ENCODE results near the gene SLC25A47.
"Not testable (repeated sequence)": the region's sequence is repeated elsewhere in the genome, so short reads cannot be mapped to it uniquely, and the experiment has no call there.

Gene SLC25A47

DNA sequence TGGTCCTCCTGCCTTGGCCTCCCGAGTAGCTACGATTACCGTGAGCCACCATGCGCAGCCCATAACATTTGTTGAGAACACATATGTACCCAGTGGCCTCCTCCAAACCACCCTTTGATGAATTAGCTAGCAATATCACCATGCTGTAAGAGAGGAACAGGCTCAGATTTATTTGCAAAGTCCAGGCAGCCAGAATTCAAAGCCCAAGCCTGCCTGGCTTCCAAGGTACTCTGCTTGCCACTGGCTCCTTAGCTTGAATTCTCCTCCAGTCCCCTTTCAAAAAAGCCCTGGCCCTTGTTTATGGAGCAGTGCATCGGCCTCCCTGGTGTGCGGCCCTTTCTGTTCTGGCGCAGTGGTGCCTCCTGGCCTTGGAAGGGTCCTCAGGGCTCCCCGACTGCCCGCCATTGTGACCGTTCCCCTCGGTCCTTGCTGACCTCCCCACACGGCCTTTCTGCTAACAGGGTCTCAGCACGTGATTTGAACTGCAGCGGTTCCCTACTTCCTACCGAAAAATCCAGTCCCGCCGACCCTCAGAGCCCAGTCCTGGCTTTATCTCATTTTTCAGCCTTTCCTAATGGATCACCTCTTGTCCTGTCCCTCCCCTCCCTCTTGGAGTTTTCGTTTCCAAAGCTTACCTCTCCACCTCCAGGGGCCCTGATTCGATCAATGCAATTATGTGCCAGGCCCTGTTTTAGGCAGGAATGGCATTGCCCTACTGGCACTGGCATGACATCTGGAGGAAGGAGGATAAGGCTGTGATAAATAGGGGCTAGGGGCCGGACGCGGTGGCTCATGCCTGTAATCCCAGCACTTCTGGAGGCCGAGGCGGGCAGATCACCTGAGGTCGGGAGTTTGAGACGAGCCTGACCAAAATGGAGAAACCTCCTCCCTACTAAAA lies 38.9 kb upstream of the SLC25A47 start:
- Histone ChIP-seq H3K27ac (ENCODE audit: low read depth, low read length) (peak overlapping the region; percentile 78), H3K4me1 (ENCODE audit: control insufficient read depth, insufficient read depth, low read length) (peaks cover 12% of the 10 kb centered on the region), H3K27me3 (ENCODE audit: control insufficient read depth, insufficient read depth, low read length) (no peaks in the 10 kb centered on the region), H3K9me3 (ENCODE audit: control insufficient read depth, insufficient read depth, low read length) (no peaks in the 10 kb centered on the region), H3K4me3 (ENCODE audit: low read depth, low read length) (no peak overlapping the region; the same call in 1 of the 2 replicates), H3K9ac (ENCODE audit: low read depth, low read length) (0 out of 2 replicates have a peak overlapping the region, but pooled peaks have one; percentile 11), H3K36me3 (ENCODE audit: control insufficient read depth, insufficient read depth, low read length) (peaks cover 12% of the 10 kb centered on the region; the same call in 1 of the 2 replicates)

DNA sequence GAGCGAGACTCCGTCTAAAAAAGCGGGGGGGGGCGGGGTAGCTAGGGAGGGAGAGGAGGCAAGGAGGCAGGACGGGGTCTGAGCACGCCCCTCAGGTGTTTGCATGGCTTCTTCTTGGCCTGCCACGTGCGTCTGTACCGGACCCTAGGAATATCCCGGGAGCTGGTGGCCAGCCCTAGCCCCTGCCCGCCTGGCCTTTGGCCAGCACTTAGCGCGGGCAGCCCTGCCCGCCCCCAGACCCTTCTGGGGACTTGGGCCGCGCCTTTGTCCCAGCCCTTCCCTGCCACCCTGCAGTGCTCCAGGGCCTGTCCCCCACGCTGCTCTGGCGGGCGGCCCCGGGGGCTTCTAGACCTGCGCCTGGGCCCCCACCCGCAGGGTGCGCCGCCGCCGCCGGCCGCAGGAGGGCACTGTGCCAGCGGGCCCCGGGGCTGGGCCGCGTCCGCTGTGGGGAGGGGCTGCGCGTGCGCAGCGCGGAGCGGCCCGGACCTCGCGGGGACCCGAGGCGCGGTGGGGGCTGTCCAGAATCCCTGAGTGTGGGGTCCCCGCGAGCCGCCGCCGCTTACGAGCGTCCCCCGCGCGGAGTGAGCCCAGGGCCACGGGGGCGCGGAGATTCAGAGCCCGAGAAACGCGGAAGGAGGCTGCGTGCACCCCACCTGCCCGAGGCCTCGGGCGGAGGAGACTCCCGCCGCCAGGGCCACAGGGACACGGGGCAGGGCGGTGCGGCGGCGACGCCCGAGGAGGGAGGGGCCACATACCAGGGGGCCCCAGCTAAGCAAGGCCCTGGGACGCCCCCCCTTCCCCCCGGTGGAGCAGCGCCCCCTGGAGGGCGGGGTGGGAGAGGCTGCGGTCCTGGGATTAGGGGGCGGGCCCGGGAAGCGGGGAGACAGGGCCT lies 37.9 kb upstream of the SLC25A47 start:
- peak overlapping the region; percentile 78 for H3K4me3 ChIP-seq (ENCODE audit: low read depth, low read length)
- H3K27me3 ChIP-seq (ENCODE audit: control insufficient read depth, insufficient read depth, low read length), result no peaks in the 10 kb centered on the region
- peak overlapping the region; percentile 93 for H3K9ac ChIP-seq (ENCODE audit: low read depth, low read length)
- peak overlapping the region; percentile 78 for H3K27ac ChIP-seq (ENCODE audit: low read depth, low read length)
- peaks cover 14% of the 10 kb centered on the region; the same call in 1 of the 2 replicates for H3K36me3 ChIP-seq (ENCODE audit: control insufficient read depth, insufficient read depth, low read length)
- peaks cover 11% of the 10 kb centered on the region for H3K4me1 ChIP-seq (ENCODE audit: control insufficient read depth, insufficient read depth, low read length)
- no peaks in the 10 kb centered on the region for H3K9me3 ChIP-seq (ENCODE audit: control insufficient read depth, insufficient read depth, low read length)

DNA sequence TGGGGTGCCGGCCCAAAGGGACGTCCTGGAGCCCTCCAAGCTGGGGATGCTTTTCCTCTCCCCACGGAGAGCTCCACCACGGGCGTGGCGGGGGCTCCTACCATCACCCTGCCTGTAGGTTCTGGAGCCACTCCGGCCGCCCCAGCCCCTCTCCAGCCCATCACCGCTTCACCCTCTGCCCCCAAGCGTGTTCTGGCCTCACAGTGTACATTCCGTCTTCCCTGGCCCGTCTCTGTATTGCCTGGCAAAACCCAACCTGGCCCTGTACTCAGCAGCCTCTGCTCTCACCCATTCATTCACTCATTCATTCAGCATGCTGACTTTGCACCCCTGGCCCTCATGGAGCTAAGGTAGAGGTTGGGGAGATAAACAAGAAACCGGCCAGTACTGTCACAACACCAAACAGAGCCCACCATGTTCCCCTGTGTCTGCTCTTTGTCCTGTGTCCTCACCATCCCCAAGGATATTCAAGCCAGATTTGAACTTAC lies 37.2 kb upstream of the SLC25A47 start:
- Histone ChIP-seq H3K27ac (ENCODE audit: low read depth, low read length) (no peak overlapping the region), H3K4me1 (ENCODE audit: control insufficient read depth, insufficient read depth, low read length) (peaks cover 7% of the 10 kb centered on the region; the same call in 1 of the 2 replicates), H3K27me3 (ENCODE audit: control insufficient read depth, insufficient read depth, low read length) (no peaks in the 10 kb centered on the region), H3K4me3 (ENCODE audit: low read depth, low read length) (peak overlapping the region; percentile 78; the same call in 1 of the 2 replicates), H3K9ac (ENCODE audit: low read depth, low read length) (no peak overlapping the region), H3K9me3 (ENCODE audit: control insufficient read depth, insufficient read depth, low read length) (no peaks in the 10 kb centered on the region), H3K36me3 (ENCODE audit: control insufficient read depth, insufficient read depth, low read length) (peaks cover 17% of the 10 kb centered on the region; the same call in 1 of the 2 replicates)

DNA sequence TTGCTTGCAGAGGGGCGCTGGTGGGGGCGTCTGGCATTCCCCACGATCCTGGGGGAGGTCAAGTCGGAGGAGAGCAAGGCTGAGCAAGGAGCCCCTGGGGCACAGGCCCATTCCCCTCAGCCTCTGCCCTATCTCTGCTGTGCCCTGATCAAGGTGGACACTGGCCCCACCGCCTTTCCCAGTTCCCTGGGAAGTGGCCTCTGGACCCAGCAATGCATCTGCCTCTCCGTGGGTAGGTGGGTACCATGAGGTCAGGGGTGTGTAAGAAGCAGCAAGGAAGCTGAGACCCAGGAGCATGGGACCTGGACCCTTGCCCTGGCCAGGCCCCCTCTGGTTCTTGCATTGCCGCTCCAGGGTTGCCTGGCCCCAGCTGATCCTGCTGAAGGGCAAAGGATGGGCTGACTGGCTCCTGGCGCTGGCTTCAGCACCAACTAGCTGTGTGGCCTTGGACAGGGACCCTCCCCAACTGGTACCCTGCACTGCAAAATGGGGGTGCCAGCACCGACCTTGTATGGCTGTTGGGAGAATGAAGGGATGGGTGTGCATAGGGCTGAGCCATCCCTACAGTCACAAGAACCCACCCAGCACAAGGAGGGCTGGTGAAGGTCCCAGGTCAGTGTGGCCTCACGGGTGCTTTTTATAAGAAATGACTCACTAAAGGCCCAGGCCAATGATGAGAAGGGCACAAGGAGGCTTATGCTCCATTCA lies 36.5 kb upstream of the SLC25A47 start:
- Histone ChIP-seq H3K36me3 (ENCODE audit: control insufficient read depth, insufficient read depth, low read length) (peaks cover 19% of the 10 kb centered on the region), H3K4me1 (ENCODE audit: control insufficient read depth, insufficient read depth, low read length) (peaks cover 7% of the 10 kb centered on the region; the same call in 1 of the 2 replicates), H3K9ac (ENCODE audit: low read depth, low read length) (no peak overlapping the region), H3K9me3 (ENCODE audit: control insufficient read depth, insufficient read depth, low read length) (no peaks in the 10 kb centered on the region), H3K27ac (ENCODE audit: low read depth, low read length) (no peak overlapping the region), H3K27me3 (ENCODE audit: control insufficient read depth, insufficient read depth, low read length) (no peaks in the 10 kb centered on the region), H3K4me3 (ENCODE audit: low read depth, low read length) (no peak overlapping the region)

DNA sequence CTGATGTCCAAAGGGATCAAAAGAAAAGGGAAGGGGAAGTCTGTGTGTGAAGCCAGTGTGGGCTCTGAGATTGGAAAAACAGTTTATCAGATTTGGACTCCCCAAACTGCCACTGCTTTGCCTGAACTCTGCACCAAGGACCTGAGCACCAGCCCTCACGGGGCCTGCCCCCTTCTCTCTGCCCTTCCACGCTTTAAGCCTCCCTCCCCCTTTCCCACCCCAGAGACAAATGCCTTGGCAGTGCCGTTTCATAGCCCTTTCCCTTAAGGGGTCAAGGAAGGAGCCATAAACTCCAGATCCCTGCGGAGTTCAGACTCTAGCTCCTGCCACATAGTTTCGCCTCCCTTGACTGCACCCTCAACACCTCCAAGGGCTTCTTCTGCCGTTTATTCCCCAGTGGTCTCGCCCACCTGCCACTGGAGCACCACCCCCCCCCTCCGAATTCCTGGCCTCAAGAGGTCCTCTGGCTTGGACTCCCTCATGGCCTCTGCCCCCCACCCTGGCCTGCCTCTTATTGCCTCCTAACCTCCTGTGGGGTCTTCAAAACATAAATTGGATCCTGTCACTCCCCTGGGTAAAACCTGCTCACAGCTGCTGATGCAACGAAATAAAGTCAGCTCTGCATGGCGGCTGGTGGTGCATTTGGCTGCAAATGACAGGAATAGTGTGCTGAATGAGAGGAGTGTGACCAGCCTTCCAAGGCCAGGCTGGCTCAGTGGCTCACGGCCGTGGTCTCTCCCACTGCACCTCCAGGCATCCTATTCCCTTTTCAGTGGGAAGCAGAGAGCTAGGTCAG lies 35.7 kb upstream of the SLC25A47 start:
- Histone ChIP-seq H3K27me3 (ENCODE audit: control insufficient read depth, insufficient read depth, low read length) (no peaks in the 10 kb centered on the region), H3K4me3 (ENCODE audit: low read depth, low read length) (no peak overlapping the region), H3K9me3 (ENCODE audit: control insufficient read depth, insufficient read depth, low read length) (no peaks in the 10 kb centered on the region), H3K36me3 (ENCODE audit: control insufficient read depth, insufficient read depth, low read length) (peaks cover 24% of the 10 kb centered on the region), H3K9ac (ENCODE audit: low read depth, low read length) (no peak overlapping the region), H3K4me1 (ENCODE audit: control insufficient read depth, insufficient read depth, low read length) (peaks cover 7% of the 10 kb centered on the region; the same call in 1 of the 2 replicates), H3K27ac (ENCODE audit: low read depth, low read length) (no peak overlapping the region)

DNA sequence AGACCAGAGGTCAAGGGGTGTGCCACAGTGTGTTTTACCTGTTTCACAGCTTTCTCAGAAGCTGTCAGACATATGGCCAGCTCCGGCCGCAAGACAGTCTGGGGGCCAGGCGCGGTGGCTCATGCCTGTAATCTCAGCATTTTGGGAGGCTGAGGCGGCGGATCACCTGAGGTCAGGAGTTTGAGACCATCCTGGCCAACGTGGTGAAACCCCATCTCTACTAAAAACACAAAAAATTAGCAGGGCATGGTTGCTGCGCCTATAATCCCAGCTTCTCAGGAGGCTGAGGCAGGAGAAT lies 35.2 kb upstream of the SLC25A47 start:
- not testable (repeated sequence) for H3K9ac ChIP-seq (ENCODE audit: low read depth, low read length); H3K27me3 ChIP-seq (ENCODE audit: control insufficient read depth, insufficient read depth, low read length); H3K4me1 ChIP-seq (ENCODE audit: control insufficient read depth, insufficient read depth, low read length); H3K4me3 ChIP-seq (ENCODE audit: low read depth, low read length); H3K27ac ChIP-seq (ENCODE audit: low read depth, low read length); H3K9me3 ChIP-seq (ENCODE audit: control insufficient read depth, insufficient read depth, low read length)
- H3K36me3 ChIP-seq (ENCODE audit: control insufficient read depth, insufficient read depth, low read length), result peaks cover 30% of the 10 kb centered on the region

DNA sequence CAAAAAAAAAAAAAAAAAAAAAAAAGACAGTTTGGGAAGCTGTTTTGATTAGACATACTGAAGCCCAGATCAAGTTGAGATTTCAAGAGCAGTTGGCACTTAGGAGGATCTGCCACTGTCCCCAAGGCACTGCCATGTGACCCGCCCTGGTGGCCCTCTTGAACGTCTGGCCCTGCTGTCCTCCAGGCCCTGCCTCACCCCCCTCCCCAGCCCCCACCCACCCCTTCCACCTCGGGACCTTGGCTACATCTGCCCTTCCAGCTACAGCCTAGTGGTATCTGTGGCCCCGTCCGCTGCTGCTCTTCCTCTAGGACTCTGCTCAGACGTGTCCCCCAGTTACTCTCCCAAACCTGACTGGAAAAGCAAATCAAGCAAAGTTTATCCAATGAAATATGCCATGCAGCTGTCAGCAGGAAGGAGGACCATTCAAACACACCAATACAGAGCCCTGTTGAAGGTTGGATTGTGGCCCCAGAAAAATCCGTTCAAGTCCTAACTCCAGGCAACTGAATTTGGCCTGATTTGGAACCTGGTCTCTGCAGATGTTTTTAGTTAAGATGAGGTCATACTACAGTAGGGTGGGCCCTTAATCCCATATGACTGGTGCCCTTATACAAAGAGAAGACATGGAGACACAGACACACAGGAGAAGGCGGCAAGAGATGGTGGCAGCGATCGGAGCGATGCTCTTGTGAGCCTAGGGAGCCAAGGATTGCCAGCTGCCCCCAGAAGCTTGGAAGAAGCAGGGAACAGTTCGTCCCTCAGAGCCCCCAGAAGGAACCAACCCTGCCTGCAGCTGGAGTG lies 34.6 kb upstream of the SLC25A47 start:
- H3K9ac ChIP-seq (ENCODE audit: low read depth, low read length), result no peak overlapping the region
- H3K4me1 ChIP-seq (ENCODE audit: control insufficient read depth, insufficient read depth, low read length), result peaks cover 7% of the 10 kb centered on the region; the same call in 1 of the 2 replicates
- no peaks in the 10 kb centered on the region for H3K27me3 ChIP-seq (ENCODE audit: control insufficient read depth, insufficient read depth, low read length)
- H3K36me3 ChIP-seq (ENCODE audit: control insufficient read depth, insufficient read depth, low read length), result peaks cover 36% of the 10 kb centered on the region
- no peak overlapping the region for H3K27ac ChIP-seq (ENCODE audit: low read depth, low read length)
- H3K9me3 ChIP-seq (ENCODE audit: control insufficient read depth, insufficient read depth, low read length), result no peaks in the 10 kb centered on the region
- H3K4me3 ChIP-seq (ENCODE audit: low read depth, low read length), result no peak overlapping the region

DNA sequence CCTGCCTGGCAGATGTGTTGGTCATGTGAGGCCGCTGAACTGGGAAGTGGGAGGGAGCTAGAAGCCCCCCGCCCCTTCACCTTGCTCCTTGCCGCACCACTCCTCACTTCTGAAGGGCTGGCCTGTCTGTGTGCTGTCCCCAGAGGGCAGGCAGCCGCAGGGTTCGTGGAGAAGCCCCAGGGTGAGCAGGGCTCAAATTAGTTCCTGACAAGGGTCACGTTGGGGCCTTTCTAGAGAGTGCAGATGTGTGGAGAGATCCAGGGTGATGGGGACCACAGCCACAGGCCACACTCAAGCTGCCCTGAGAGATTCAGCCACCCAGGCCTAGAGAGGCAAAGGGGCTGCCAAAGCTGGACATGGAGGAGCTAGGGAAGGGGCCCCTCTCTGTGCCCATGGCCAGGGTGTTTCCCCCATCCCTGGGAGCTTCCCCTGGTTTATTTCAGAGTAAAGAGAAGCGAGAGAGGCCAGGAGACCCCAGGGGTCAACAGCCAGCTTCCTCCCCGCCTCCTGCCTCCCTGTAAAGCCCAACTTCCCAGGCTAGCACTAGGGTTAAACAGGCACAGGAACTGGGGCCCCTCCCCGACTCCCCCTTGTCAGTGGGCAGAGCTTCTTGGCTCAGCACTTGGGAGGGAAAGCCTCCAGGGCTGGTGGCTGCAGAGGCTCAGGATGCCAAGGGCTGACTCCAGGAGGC lies 33.1 kb upstream of the SLC25A47 start:
- no peaks in the 10 kb centered on the region for H3K27me3 ChIP-seq (ENCODE audit: control insufficient read depth, insufficient read depth, low read length)
- no peaks in the 10 kb centered on the region for H3K9me3 ChIP-seq (ENCODE audit: control insufficient read depth, insufficient read depth, low read length)
- no peak overlapping the region for H3K4me3 ChIP-seq (ENCODE audit: low read depth, low read length)
- no peaks in the 10 kb centered on the region for H3K4me1 ChIP-seq (ENCODE audit: control insufficient read depth, insufficient read depth, low read length)
- no peak overlapping the region for H3K27ac ChIP-seq (ENCODE audit: low read depth, low read length)
- H3K36me3 ChIP-seq (ENCODE audit: control insufficient read depth, insufficient read depth, low read length), result peaks cover 38% of the 10 kb centered on the region
- no peak overlapping the region for H3K9ac ChIP-seq (ENCODE audit: low read depth, low read length)

DNA sequence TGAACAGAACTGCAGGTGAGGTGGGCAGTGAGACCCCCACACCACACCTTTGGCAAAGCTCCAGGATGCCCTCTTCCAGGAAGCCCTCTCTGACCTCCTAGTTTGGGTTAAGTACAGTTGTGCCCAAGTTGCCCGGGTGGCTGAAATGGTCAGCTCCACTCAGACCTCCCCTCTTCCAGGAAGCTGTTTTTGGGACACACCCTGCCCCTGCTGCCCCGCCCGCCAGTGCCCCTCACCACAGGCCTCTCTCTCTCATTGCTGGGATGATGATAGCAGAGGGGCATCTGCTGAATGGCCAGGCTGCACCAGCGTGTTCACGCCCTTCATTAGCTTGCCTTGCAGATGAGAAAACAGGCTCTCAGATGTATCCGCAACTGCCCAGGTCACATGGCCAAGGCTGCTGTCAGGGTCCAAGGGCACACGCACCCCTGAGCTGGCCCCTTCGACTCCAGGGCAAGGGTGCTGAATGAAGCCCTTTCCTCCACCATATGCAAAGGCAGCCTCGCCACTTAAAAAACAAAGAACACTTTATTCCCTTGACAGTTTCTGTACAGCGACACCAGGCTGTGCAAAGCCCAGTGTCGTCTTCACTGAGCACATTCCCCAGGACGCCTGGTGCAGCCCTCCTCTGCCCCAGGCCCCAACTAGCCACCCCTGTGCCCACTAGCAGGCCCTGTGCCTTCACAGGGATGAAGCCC lies 32.4 kb upstream of the SLC25A47 start:
- Histone ChIP-seq H3K9ac (ENCODE audit: low read depth, low read length) (no peak overlapping the region), H3K4me1 (ENCODE audit: control insufficient read depth, insufficient read depth, low read length) (no peaks in the 10 kb centered on the region), H3K4me3 (ENCODE audit: low read depth, low read length) (no peak overlapping the region), H3K36me3 (ENCODE audit: control insufficient read depth, insufficient read depth, low read length) (peaks cover 40% of the 10 kb centered on the region), H3K27ac (ENCODE audit: low read depth, low read length) (no peak overlapping the region), H3K27me3 (ENCODE audit: control insufficient read depth, insufficient read depth, low read length) (no peaks in the 10 kb centered on the region), H3K9me3 (ENCODE audit: control insufficient read depth, insufficient read depth, low read length) (no peaks in the 10 kb centered on the region)
